IMR-90 (cell line): ENCODE measurements around the gene ZDHHC18. TPM values are rescaled to one million over a fixed set of nuclear protein-coding genes. Genes with fewer than 3 reads are reported as not detected.

ENCODE experiments used
- ATAC-seq: fragments of 200-7000 bp; cut with Tn5 transposase; 2 replicates; pipeline ENCODE4 v1.9.1; 2020; ENCODE audit warnings: low read depth, mild to moderate bottlenecking, moderate library complexity
- BruUV-seq: library from RNA; stranded (reverse); fragments of 400-500 nt; replicated peaks from 2 replicates; lab custom pipeline; 2021; lab: Mats Ljungman, UMichigan
- CTCF ChIA-PET: fragments of 300-600 bp; formaldehyde crosslinking; extraction: SDS; loops from one replicate; lab custom pipeline; 2021; ENCODE audit warnings: antibody characterized with exemption; lab: Yijun Ruan, JAX
- POLR2A ChIA-PET: fragments of 300-600 bp; sonication (Branson Sonifier 250); formaldehyde crosslinking; loops from one replicate; lab custom pipeline; 2022; ENCODE audit warnings: antibody characterized with exemption; ENCODE audit not compliant: unreplicated experiment; lab: Charles Lee
- DNase-seq: peaks from one replicate; pipeline ENCODE4 v3.0.0; 2013
- H2AFZ ChIP-seq: replicated peaks from 2 replicates; pipeline ENCODE3; 2013; ENCODE audit warnings: low read length, mild to moderate bottlenecking; ENCODE audit not compliant: poor library complexity
- H2AK5ac ChIP-seq: 2 replicates; pipeline ENCODE4 v1.6.1; 2013; ENCODE audit warnings: low read depth, low read length, inconsistent platforms
- H2AK9ac ChIP-seq: replicated peaks from 2 replicates; pipeline ENCODE3; 2013; ENCODE audit warnings: mild to moderate bottlenecking, low read depth, low read length, moderate library complexity; ENCODE audit not compliant: poor library complexity
- H2BK120ac ChIP-seq: 2 replicates; pipeline ENCODE4 v1.6.1; 2013; ENCODE audit warnings: low read depth, low read length, inconsistent platforms
- H2BK15ac ChIP-seq: 3 replicates; pipeline ENCODE4 v1.6.1; 2013; ENCODE audit warnings: low read depth, low read length, inconsistent platforms
- H2BK20ac ChIP-seq: 2 replicates; pipeline ENCODE4 v1.6.1; 2013; ENCODE audit warnings: low read depth, mild to moderate bottlenecking, inconsistent platforms, low read length, moderate library complexity
- H2BK5ac ChIP-seq: 2 replicates; pipeline ENCODE4 v1.6.1; 2013; ENCODE audit warnings: mild to moderate bottlenecking, low read depth, low read length, inconsistent platforms; ENCODE audit not compliant: poor library complexity, severe bottlenecking
- H3K14ac ChIP-seq: replicated peaks from 2 replicates; pipeline ENCODE4 v1.6.1; 2013; ENCODE audit warnings: low read depth, low read length, inconsistent platforms
- H3K18ac ChIP-seq: 2 replicates; pipeline ENCODE4 v1.6.1; 2013; ENCODE audit warnings: low read depth, low read length, control low read depth
- H3K23ac ChIP-seq: 2 replicates; pipeline ENCODE4 v1.6.1; 2013; ENCODE audit warnings: low read depth, low read length, inconsistent platforms
- H3K27ac ChIP-seq: 2 replicates; pipeline ENCODE4 v1.5.1; 2013; ENCODE audit warnings: mild to moderate bottlenecking, control low read depth, low read length; ENCODE audit not compliant: insufficient read depth
- H3K27me3 ChIP-seq: 2 replicates; pipeline ENCODE4 v1.6.1; 2013; ENCODE audit warnings: low read length; ENCODE audit not compliant: control insufficient read depth, insufficient read depth
- H3K36me3 ChIP-seq: 2 replicates; pipeline ENCODE4 v1.6.1; 2013; ENCODE audit warnings: low read length, mixed read lengths; ENCODE audit not compliant: control insufficient read depth, insufficient read depth
- H3K4ac ChIP-seq: 2 replicates; pipeline ENCODE4 v1.6.1; 2013; ENCODE audit warnings: low read depth, low read length, inconsistent platforms
- H3K4me1 ChIP-seq: 2 replicates; pipeline ENCODE4 v1.6.1; 2013; ENCODE audit warnings: low read length, mixed read lengths; ENCODE audit not compliant: control insufficient read depth, insufficient read depth
- H3K4me2 ChIP-seq: 2 replicates; pipeline ENCODE4 v1.6.1; 2013; ENCODE audit warnings: low read depth, mild to moderate bottlenecking, control low read depth, low read length, moderate library complexity
- H3K4me3 ChIP-seq: 2 replicates; pipeline ENCODE4 v1.5.1; 2013; ENCODE audit warnings: low read depth, mild to moderate bottlenecking, control low read depth, low read length, moderate library complexity; ENCODE audit not compliant: insufficient read depth
- H3K56ac ChIP-seq: 2 replicates; pipeline ENCODE4 v1.6.1; 2013; ENCODE audit warnings: low read length, inconsistent platforms; ENCODE audit not compliant: insufficient read depth; ENCODE audit errors: extremely low read depth
- H3K79me1 ChIP-seq, 2 experiments: 2 replicates each; pipeline ENCODE4 v1.6.1; 2013; ENCODE audit warnings: low read length in 2 of 2, inconsistent platforms in 1 of 2, low read depth in 1 of 2
- H3K9ac ChIP-seq: 2 replicates; pipeline ENCODE4 v1.6.1; 2013; ENCODE audit warnings: low read depth, low read length, control low read depth
- H3K9me1 ChIP-seq: 2 replicates; pipeline ENCODE4 v1.6.1; 2013; ENCODE audit warnings: low read length, inconsistent platforms; ENCODE audit not compliant: insufficient read depth
- H3K9me3 ChIP-seq: 2 replicates; pipeline ENCODE4 v1.6.1; 2013; ENCODE audit warnings: low read length; ENCODE audit not compliant: control insufficient read depth, insufficient read depth
- H4K20me1 ChIP-seq: 2 replicates; pipeline ENCODE4 v1.6.1; 2013; ENCODE audit warnings: low read length, inconsistent platforms; ENCODE audit not compliant: insufficient read depth
- H4K5ac ChIP-seq: 2 replicates; pipeline ENCODE4 v1.6.1; 2013; ENCODE audit warnings: mild to moderate bottlenecking, low read depth, low read length, control low read depth
- H4K8ac ChIP-seq, 2 experiments: 2 replicates each; pipeline ENCODE4 v1.6.1; 2013; ENCODE audit warnings: low read depth in 2 of 2, low read length in 2 of 2, control low read depth in 1 of 2, inconsistent platforms in 1 of 2
- H4K91ac ChIP-seq: 2 replicates; pipeline ENCODE4 v1.6.1; 2013; ENCODE audit warnings: low read depth, low read length, inconsistent platforms; ENCODE audit not compliant: insufficient read depth
- BHLHE40 ChIP-seq: fragments of 150-350 bp; IDR thresholded peaks from 2 replicates; pipeline ENCODE4 v1.6.1; 2016; ENCODE audit warnings: mild to moderate bottlenecking, low read depth, low read length
- CEBPB ChIP-seq: IDR thresholded peaks from 2 replicates; pipeline ENCODE4 v1.6.1; 2012; ENCODE audit warnings: low read depth, low read length, improper control_type of control experiment
- CHD1 ChIP-seq: IDR thresholded peaks from 2 replicates; pipeline ENCODE4 v1.6.1; 2012; ENCODE audit warnings: low read depth, low read length, improper control_type of control experiment
- FOS ChIP-seq: fragments of 150-350 bp; IDR thresholded peaks from 2 replicates; pipeline ENCODE4 v1.6.1; 2016; ENCODE audit warnings: low read depth, low read length
- RFX5 ChIP-seq: IDR thresholded peaks from 2 replicates; pipeline ENCODE4 v1.8.0; 2012; ENCODE audit warnings: low read depth, mild to moderate bottlenecking, low read length, moderate library complexity
- WGBS, 2 experiments: methylation state at CpG; one replicate each; pipeline versions ENCODE4 v1.1.5 to v1.1.7; 2013; ENCODE audit warnings: missing lambda C conversion rate in 2 of 2; ENCODE audit not compliant: insufficient read length in 1 of 2; ENCODE audit errors: extremely low coverage in 2 of 2; 5-methylcytosine and 5-hydroxymethylcytosine counted together
- dilution Hi-C: fragments of 300-500 bp; cut with HindIII; formaldehyde crosslinking; loops from one replicate; pipeline ENCODE4 v1.14.3; 2018; ENCODE audit warnings: low sequenced_read_pairs; ENCODE audit not compliant: unreplicated experiment
- in situ Hi-C: fragments of 300-500 bp; cut with MboI; formaldehyde crosslinking; loops from 3 replicates; pipeline ENCODE4 v1.14.3; 2019; ENCODE audit warnings: low sequenced_read_pairs, inconsistent platforms, mixed read lengths
- intact Hi-C: fragments of 100-400 bp; cut with micrococcal nuclease; formaldehyde crosslinking; loops from 2 replicates; pipeline ENCODE4 v1.10.0; 2022
- polyA plus RNA-seq, 3 experiments: library from polyadenylated mRNA; depleted of rRNA; stranded (reverse); fragments of >200 nt; gene quantifications; 2 replicates each; pipeline ENCODE4 v1.2.3, GENCODE V29; 2012; ENCODE audit warnings: low replicate concordance in 1 of 3
- total RNA-seq: library from RNA; depleted of rRNA; stranded (reverse); fragments of >200 nt; gene quantifications from 2 replicates; pipeline ENCODE4 v1.2.3, GENCODE V29; 2012
- TF ChIP-seq, protein P1 (sequence below): fragments of 150-350 bp; IDR thresholded peaks from 2 replicates; pipeline ENCODE4 v1.6.1; 2016; ENCODE audit warnings: low read depth, mild to moderate bottlenecking, low read length, moderate library complexity, borderline replicate concordance
- TF ChIP-seq, protein P2 (sequence below): fragments of 150-350 bp; IDR thresholded peaks from 2 replicates; pipeline ENCODE4 v1.6.1; 2017; ENCODE audit warnings: mild to moderate bottlenecking, antibody characterized with exemption, low read length, low read depth

ZDHHC18 gene
- total and polyA plus RNA-seq, 2 of the 4 experiments (the other 2 are of a cell fraction) = 12.5 to 37.0 TPM

GRCh38 chr1:26797627-26798026 is 28.9 kb upstream of the ZDHHC18 start:
- WGBS, 2 experiments = 80% methylated on average over 1 of the region's 2 CpGs; no CpG with 5 or more reads in 1 of the 2 experiments
- DNase-seq (no peak), ATAC-seq (no peak)
- H3K9me1 ChIP-seq = peaks cover 12% of the 10 kb centered on the region
- H3K27ac ChIP-seq = no peak overlapping the region
- no peak overlapping the region for H3K4me2 ChIP-seq
- no TSS peak for BruUV-seq
- H2AFZ ChIP-seq = no peak overlapping the region
- peaks cover 11% of the 10 kb centered on the region for H3K36me3 ChIP-seq
- H2BK20ac ChIP-seq = no peak overlapping the region
- H3K4ac ChIP-seq = no peak overlapping the region
- H4K5ac ChIP-seq = no peak overlapping the region
- no peak overlapping the region for H4K8ac ChIP-seq
- no peak overlapping the region for H2AK9ac ChIP-seq
- H3K14ac ChIP-seq = no peak overlapping the region
- no peak overlapping the region for H2BK120ac ChIP-seq
- POLR2A ChIA-PET = interaction anchor here (0.6 kb wide), 1 partner anchor 8 kb away, joined by 3 read pairs; no protein-coding TSS in a partner anchor
- H3K4me1 ChIP-seq = peaks cover 12% of the 10 kb centered on the region
- no peak overlapping the region for H2BK15ac ChIP-seq
- no peak overlapping the region for H3K23ac ChIP-seq
- H3K18ac ChIP-seq = no peak overlapping the region
- no peaks in the 10 kb centered on the region; the same call in 1 of the 2 replicates for H4K20me1 ChIP-seq
- H2AK5ac ChIP-seq = no peak overlapping the region
- H3K4me3 ChIP-seq = no peak overlapping the region
- TF ChIP-seq BHLHE40 (no peak), CHD1 (no peak), RFX5 (no peak), FOS (no peak), CEBPB (no peak)
- TF ChIP-seq, protein P1, sequence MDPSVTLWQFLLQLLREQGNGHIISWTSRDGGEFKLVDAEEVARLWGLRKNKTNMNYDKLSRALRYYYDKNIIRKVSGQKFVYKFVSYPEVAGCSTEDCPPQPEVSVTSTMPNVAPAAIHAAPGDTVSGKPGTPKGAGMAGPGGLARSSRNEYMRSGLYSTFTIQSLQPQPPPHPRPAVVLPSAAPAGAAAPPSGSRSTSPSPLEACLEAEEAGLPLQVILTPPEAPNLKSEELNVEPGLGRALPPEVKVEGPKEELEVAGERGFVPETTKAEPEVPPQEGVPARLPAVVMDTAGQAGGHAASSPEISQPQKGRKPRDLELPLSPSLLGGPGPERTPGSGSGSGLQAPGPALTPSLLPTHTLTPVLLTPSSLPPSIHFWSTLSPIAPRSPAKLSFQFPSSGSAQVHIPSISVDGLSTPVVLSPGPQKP = no peak
- TF ChIP-seq, protein P2, sequence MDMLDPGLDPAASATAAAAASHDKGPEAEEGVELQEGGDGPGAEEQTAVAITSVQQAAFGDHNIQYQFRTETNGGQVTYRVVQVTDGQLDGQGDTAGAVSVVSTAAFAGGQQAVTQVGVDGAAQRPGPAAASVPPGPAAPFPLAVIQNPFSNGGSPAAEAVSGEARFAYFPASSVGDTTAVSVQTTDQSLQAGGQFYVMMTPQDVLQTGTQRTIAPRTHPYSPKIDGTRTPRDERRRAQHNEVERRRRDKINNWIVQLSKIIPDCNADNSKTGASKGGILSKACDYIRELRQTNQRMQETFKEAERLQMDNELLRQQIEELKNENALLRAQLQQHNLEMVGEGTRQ = no peak
- in situ Hi-C loops (loop anchor here (5.0 kb wide), 1 partner anchor 190 kb away; no protein-coding TSS in a partner anchor), intact Hi-C loops (no loop called here), dilution Hi-C loops (loop anchor here (25.0 kb wide), 1 partner anchor 210 kb away; no protein-coding TSS in a partner anchor)
- H2BK5ac ChIP-seq = no peak overlapping the region
- no peak overlapping the region for H3K56ac ChIP-seq
- CTCF ChIA-PET = no interaction called here
- peaks cover 0 to 8% of the 10 kb centered on the region in 2 experiments; a peak in 1 of 4 replicates for H3K79me1 ChIP-seq
- no peak overlapping the region for H4K91ac ChIP-seq
- no peaks in the 10 kb centered on the region for H3K27me3 ChIP-seq
- H3K9me3 ChIP-seq = no peaks in the 10 kb centered on the region
- H3K9ac ChIP-seq = no peak overlapping the region
